Endothelial cell (in vitro differentiated cells): Measurements from ENCODE around the gene YIPF6. TPM values are rescaled to one million over a fixed set of nuclear protein-coding genes. Genes with fewer than 3 reads are reported as not detected.
"Not testable (repeated sequence)": the region's sequence is repeated elsewhere in the genome, so short reads cannot be mapped to it uniquely, and the experiment has no call there.

Experiments used
- DNase-seq: peaks from one replicate; pipeline ENCODE4 v3.0.0; 2021; ENCODE audit warnings: low spot score
- H3K27ac Mint-ChIP-seq: one replicate; pipeline ENCODE4 v1.8.0; 2021; ENCODE audit warnings: mixed read lengths, inconsistent platforms; ENCODE audit not compliant: unreplicated experiment
- H3K27me3 Mint-ChIP-seq: one replicate; pipeline ENCODE4 v1.8.0; 2021; ENCODE audit warnings: mild to moderate bottlenecking, moderate library complexity, mixed read lengths, inconsistent platforms; ENCODE audit not compliant: unreplicated experiment
- H3K36me3 Mint-ChIP-seq: one replicate; pipeline ENCODE4 v1.8.0; 2021; ENCODE audit warnings: mild to moderate bottlenecking, low read depth, mixed read lengths, inconsistent platforms; ENCODE audit not compliant: unreplicated experiment
- H3K4me1 Mint-ChIP-seq: one replicate; pipeline ENCODE4 v1.8.0; 2021; ENCODE audit warnings: mild to moderate bottlenecking, mixed read lengths, inconsistent platforms; ENCODE audit not compliant: unreplicated experiment
- H3K4me3 Mint-ChIP-seq: one replicate; pipeline ENCODE4 v1.8.0; 2021; ENCODE audit warnings: mild to moderate bottlenecking, mixed read lengths, inconsistent platforms; ENCODE audit not compliant: unreplicated experiment
- H3K9me3 Mint-ChIP-seq: one replicate; pipeline ENCODE4 v1.8.0; 2021; ENCODE audit warnings: mixed read lengths, inconsistent platforms; ENCODE audit not compliant: unreplicated experiment
- CTCF ChIP-seq: fragments of 200-600 bp; sonication (generic); IDR thresholded peaks from one replicate; pipeline ENCODE4 v1.5.0; 2021; ENCODE audit warnings: antibody characterized with exemption; ENCODE audit not compliant: unreplicated experiment
- total RNA-seq: library from RNA; stranded (reverse); fragmentation: NEBNext Ultra II Directional; extraction: Animal tissue kit (Norgen Biotek cat#: 25700); gene quantifications from one replicate; pipeline ENCODE4 v1.2.1, GENCODE V29; 2021; ENCODE audit not compliant: unreplicated experiment

The YIPF6 gene
- total RNA-seq, 1 donor from 2014 or later, result 32.1 TPM

DNA sequence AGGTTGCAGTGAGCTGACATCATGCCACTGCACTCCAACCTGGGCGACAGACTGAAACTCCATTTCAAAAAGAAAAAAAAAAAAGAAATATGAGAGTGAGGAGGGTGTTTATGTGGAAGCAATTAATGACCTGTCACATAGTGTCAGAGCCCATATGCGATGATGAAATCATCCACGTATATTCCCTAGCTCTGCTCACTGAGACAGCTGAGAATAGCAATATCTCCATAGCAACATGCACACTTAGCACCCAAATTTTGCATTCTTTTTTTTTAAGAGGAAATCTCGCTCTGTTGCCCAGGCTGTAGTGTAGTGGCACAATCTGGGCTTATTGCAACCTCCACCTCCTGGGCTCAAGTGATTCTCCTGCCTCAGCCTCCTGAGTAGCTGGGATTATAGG is 34.1 kb upstream of the YIPF6 start:
- no peak for TF ChIP-seq CTCF
- Mint-ChIP-seq H3K9me3 (no peaks in the 10 kb centered on the region), H3K4me1 (peaks cover 4% of the 10 kb centered on the region), H3K27me3 (no peaks in the 10 kb centered on the region), H3K36me3 (no peaks in the 10 kb centered on the region), H3K4me3 (no peak overlapping the region), H3K27ac (no peak overlapping the region)
- DNase-seq, result no peak

GRCh38 chrX:68480969-68481368 is 17.9 kb upstream of the YIPF6 start:
- TF ChIP-seq CTCF, result no peak
- Mint-ChIP-seq H3K4me1 (no peaks in the 10 kb centered on the region), H3K36me3 (no peaks in the 10 kb centered on the region), H3K4me3 (no peak overlapping the region), H3K9me3 (no peaks in the 10 kb centered on the region), H3K27me3 (no peaks in the 10 kb centered on the region), H3K27ac (no peak overlapping the region)
- no peak for DNase-seq

- not testable (repeated sequence) for H3K27me3 Mint-ChIP-seq, DNase-seq, H3K9me3 Mint-ChIP-seq, H3K4me3 Mint-ChIP-seq, H3K36me3 Mint-ChIP-seq, H3K27ac Mint-ChIP-seq, H3K4me1 Mint-ChIP-seq
Measured at GRCh38 chrX:68486198-68486597, 12.7 kb upstream of the YIPF6 start.

DNA sequence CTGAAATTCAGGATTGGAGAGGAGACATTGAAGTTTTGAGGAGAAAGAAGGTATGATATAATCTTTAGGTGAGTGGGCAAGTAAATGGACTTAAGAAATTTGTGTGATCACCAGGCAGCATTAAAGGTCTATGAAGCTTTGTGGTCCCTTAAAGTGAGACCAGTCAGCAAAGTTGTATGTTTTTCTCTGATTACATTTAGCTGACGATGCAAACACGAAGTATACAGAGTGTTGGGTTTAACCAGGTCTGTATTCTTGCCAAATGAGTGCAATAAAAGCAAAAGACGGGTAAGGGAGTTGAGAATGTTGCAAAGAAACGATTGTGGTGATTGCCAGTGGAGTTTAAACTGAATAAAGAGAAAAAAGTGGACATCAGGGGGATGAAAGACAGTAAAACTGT is 11.6 kb upstream of the YIPF6 start:
- H3K27me3 Mint-ChIP-seq, result no peaks in the 10 kb centered on the region
- DNase-seq, result no peak
- no peaks in the 10 kb centered on the region for H3K36me3 Mint-ChIP-seq
- H3K4me3 Mint-ChIP-seq, result no peak overlapping the region
- no peaks in the 10 kb centered on the region for H3K9me3 Mint-ChIP-seq
- TF ChIP-seq CTCF, result no peak
- no peak overlapping the region for H3K27ac Mint-ChIP-seq
- no peaks in the 10 kb centered on the region for H3K4me1 Mint-ChIP-seq

- H3K4me1 Mint-ChIP-seq, result no peaks in the 10 kb centered on the region
- TF ChIP-seq CTCF, result no peak
- H3K4me3 Mint-ChIP-seq, result no peak overlapping the region
- no peaks in the 10 kb centered on the region for H3K27me3 Mint-ChIP-seq
- no peak overlapping the region for H3K27ac Mint-ChIP-seq
- no peak for DNase-seq
- H3K36me3 Mint-ChIP-seq, result no peaks in the 10 kb centered on the region
- no peaks in the 10 kb centered on the region for H3K9me3 Mint-ChIP-seq
Measured at GRCh38 chrX:68487924-68488323, 10.9 kb upstream of the YIPF6 start.

DNA sequence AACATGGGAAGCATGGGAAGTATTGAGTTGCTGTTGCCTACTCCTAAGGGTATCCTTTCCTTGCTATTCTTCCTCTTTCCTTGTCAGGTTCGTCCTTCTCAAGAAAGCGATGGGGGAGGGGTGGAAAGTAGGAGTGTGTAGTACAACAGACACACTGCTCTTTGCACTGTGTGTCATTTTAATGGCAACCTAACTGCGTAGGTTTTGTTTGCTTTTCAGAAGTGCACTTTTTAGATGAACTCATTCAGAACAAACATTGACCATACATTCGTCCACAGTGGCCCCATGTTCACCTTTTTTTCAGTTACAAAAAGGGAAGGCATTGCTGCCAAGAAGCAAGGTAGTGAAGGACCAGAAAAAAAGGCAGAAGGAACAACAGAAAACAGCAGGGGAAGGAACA is 10.2 kb upstream of the YIPF6 start:
- Mint-ChIP-seq H3K36me3 (no peaks in the 10 kb centered on the region), H3K4me1 (no peaks in the 10 kb centered on the region), H3K9me3 (no peaks in the 10 kb centered on the region), H3K27ac (no peak overlapping the region), H3K27me3 (no peaks in the 10 kb centered on the region), H3K4me3 (no peak overlapping the region)
- DNase-seq, result no peak
- TF ChIP-seq CTCF, result no peak
